Adrenal gland (tissue), 5 donors: ENCODE measurements around the gene TAGLN.

Source experiments
- POLR2A ChIP-seq, 2 donors: fragments of 450-650 bp; IDR thresholded peaks; one replicate each; pipeline ENCODE4 v1.6.1; 2017; ENCODE audit warnings: antibody characterized with exemption in 2 of 2, mild to moderate bottlenecking in 2 of 2, moderate library complexity in 1 of 2
- TF ChIP-seq, protein P1 (sequence below), 6 experiments: fragments of 450-650 bp in 4 of 6; fragments of 200-600 bp in 2 of 6; sonication (generic) in 1 of 6; IDR thresholded peaks; 1 replicate in 5 of 6; 2 replicates in 1 of 6; pipeline versions ENCODE4 v1.5.1 to v1.8.0; 2016 to 2021; ENCODE audit warnings: antibody characterized with exemption in 6 of 6, mild to moderate bottlenecking in 2 of 6, moderate library complexity in 1 of 6
- donor health status: DM: no; HTN: no; CAD: no.

DNA sequence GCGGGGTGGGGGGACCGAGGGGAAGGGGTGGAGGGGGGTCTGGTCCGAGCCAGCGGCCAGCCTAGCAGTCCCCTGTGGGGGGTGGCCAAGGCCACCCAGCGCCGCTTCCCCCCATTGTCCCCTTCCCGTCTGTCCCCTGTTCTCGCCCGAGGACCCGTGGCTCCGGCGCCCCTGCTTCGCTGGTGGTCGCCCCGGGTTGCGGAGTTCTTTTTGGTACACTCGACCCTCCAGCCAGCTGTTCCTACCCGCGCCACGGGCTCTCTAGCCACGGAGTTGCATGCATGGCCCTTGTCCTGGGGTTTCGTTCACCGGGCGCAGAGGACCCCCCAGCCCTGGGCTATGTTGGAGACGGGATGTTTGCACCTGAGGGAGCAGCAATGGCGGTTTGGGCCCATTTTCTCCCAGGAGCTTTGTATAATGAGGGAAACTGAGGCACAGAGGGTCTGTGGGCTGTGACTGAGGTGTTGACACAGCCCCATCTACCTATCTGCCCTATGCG lies 33.8 kb downstream of the TAGLN start:
- TF ChIP-seq, protein P1, sequence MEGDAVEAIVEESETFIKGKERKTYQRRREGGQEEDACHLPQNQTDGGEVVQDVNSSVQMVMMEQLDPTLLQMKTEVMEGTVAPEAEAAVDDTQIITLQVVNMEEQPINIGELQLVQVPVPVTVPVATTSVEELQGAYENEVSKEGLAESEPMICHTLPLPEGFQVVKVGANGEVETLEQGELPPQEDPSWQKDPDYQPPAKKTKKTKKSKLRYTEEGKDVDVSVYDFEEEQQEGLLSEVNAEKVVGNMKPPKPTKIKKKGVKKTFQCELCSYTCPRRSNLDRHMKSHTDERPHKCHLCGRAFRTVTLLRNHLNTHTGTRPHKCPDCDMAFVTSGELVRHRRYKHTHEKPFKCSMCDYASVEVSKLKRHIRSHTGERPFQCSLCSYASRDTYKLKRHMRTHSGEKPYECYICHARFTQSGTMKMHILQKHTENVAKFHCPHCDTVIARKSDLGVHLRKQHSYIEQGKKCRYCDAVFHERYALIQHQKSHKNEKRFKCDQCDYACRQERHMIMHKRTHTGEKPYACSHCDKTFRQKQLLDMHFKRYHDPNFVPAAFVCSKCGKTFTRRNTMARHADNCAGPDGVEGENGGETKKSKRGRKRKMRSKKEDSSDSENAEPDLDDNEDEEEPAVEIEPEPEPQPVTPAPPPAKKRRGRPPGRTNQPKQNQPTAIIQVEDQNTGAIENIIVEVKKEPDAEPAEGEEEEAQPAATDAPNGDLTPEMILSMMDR (IDR thresholded peaks at IDR 0.05) = no peak
- TF ChIP-seq POLR2A (IDR thresholded peaks at IDR 0.05) = no peak
